Renal pelvis (tissue), 4 donors: Measurements from ENCODE around the gene MRPL58. TPM values are rescaled to one million over a fixed set of nuclear protein-coding genes. Genes with fewer than 3 reads are reported as not detected.
A peak's percentile ranks its signal among the peaks of the same experiment; 100 is the strongest.
"Not testable (repeated sequence)": the region's sequence is repeated elsewhere in the genome, so short reads cannot be mapped to it uniquely, and the experiment has no call there.

Experiments used
- DNase-seq: peaks from one replicate; pipeline ENCODE4 v3.0.0-alpha.2; 2013
- polyA plus RNA-seq, 3 donors: library from polyadenylated mRNA; unstranded; fragments of 120-200 nt; gene quantifications; one replicate each; pipeline ENCODE4 v1.2.1, GENCODE V29; 2013; ENCODE audit not compliant: insufficient read length in 3 of 3

Gene MRPL58
- polyA plus RNA-seq, 3 donors: 27.4 to 31.3 (median 29.5) TPM

GRCh38 chr17:74981979-74982662, 30.3 kb upstream of the MRPL58 start:
- peak; percentile 72 for DNase-seq

DNA sequence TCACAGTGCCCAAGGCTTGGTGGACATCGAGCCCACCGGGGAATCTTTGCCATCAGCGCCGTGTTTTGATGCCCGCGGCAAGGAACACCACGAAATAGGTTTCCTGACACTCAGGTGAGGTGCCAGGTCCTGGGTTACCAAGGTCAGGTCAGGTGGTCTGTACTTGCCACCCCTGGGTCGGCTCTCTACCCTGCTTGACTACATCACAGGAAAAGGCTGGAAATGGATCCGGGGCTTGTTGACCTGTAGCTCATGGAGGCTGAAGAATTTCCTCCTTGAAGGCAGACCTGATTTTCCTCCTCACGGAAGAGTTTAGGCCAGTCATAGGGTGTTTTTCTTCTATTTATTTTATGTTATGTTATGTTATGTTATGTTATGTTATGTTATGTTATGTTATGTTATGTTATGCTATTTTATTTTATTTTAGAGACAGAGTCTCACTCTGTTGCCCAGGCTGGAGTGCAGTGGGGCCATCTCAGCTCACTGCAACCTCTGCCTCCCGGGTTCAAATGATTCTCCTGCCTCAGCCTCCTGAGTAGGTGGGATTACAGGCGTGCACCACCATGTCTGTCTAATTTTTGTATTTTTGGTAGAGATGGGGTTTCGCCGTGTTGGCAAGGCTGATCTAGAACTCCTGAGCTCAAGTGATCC, 29.7 kb upstream of the MRPL58 start:
- not testable (repeated sequence) for DNase-seq

- DNase-seq: no peak
Measured at GRCh38 chr17:74986206-74986576, 26.3 kb upstream of the MRPL58 start.

GRCh38 chr17:74987418-74987908, 25.0 kb upstream of the MRPL58 start, which contains the start of gene CDR2L:
Gene CDR2L (plus strand): TSS chr17:74987632. CDS start chr17:74988044, 412 bp downstream.
- peak; percentile 95 for DNase-seq

- DNase-seq: peak; percentile 84
Measured at GRCh38 chr17:74987909-74988711, 24.4 kb upstream of the MRPL58 start.

- DNase-seq: no peak
Measured at GRCh38 chr17:74990581-74991105, 21.8 kb upstream of the MRPL58 start.

DNA sequence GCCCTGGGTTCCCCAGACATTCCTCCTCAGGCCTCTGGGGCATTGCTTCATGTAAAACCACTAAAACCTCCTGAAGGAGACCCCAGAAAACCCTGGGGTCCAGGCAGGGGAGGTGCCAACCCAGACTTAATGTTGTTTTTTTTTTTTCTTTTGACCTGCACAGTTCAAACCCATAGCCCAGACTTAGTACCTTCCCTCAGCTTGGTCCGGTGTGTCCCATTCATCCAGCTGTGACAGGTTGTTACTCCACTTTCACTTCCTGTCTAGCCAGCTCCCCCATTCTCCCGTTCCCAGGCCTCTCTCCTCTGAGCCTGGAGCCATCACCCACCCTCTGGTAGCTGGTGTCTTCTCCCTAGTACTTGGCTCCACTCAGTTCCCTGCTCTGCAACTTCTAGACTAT, 20.2 kb upstream of the MRPL58 start:
- no peak for DNase-seq

DNA sequence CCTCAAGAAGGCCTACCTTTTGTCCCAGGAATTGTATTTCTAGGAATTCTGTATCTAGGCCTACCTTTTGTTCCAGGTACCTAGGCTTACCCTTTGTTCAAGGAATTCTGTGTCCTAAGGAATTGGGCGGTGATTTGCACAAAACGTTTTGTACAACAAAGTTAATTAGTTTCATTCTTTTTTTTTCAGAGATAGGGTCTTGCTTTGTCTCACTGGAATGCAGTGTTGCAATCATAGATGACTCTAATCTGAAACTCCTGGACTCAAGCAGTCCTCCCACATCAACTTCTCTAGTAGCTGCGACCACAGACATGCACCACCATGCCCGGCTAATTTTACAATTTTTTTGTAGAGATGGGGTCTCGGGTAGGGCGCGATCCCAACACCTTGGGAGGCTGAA, 18.0 kb upstream of the MRPL58 start:
- DNase-seq: no peak

- no peak for DNase-seq
Measured at GRCh38 chr17:74995847-74996246, 16.6 kb upstream of the MRPL58 start.

DNA sequence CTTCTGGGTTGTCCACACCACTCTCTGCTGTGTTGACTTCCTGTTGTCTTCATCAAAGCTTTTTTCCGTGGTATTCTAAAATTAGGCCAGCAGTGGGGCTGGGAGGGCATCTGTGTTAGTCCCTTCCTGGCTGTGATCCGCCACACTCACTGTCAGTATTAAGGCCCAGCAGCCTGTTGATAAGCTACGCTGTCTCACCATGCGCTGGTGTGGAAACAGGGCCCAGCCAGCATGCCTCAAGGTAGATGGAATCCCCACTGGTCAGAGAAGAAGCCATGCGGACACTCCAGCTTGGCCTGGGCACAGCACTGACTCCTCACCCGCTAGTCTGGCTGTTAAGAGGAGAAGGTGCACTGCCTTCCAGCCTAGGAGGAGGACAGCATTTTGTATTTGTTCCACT, 13.7 kb upstream of the MRPL58 start:
- no peak for DNase-seq

GRCh38 chr17:74999523-74999922, 12.9 kb upstream of the MRPL58 start:
- DNase-seq: no peak

- no peak for DNase-seq
Measured at GRCh38 chr17:75001915-75002843, 10.3 kb upstream of the MRPL58 start.

DNA sequence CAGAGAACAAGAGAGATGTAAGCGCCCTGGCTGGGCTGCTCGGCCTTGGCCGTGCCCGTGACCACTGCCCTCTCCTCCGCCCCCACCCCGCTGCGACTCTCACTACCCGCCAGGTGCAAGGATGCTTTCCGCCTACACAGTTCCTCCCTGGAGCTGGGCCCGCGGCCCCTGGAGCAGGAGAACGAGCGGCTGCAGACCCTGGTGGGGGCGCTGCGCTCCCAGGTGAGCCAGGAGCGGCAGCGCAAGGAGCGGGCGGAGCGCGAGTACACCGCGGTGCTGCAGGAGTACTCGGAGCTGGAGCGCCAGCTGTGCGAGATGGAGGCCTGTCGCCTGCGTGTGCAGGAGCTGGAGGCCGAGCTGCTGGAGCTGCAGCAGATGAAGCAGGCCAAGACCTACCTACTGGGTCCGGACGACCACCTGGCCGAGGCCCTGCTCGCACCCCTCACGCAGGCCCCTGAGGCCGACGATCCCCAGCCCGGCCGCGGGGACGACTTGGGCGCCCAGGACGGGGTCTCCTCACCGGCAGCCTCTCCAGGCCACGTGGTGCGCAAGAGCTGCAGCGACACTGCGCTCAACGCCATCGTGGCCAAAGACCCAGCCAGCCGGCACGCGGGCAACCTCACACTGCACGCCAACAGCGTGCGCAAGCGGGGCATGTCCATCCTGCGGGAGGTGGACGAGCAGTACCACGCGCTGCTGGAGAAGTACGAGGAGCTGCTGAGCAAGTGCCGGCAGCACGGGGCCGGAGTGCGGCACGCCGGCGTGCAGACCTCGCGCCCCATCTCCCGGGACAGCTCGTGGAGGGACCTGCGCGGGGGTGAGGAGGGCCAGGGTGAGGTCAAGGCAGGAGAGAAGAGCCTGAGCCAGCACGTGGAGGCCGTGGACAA, 9.2 kb upstream of the MRPL58 start:
- DNase-seq: no peak

GRCh38 chr17:75003957-75004355, 8.5 kb upstream of the MRPL58 start:
- no peak for DNase-seq

DNA sequence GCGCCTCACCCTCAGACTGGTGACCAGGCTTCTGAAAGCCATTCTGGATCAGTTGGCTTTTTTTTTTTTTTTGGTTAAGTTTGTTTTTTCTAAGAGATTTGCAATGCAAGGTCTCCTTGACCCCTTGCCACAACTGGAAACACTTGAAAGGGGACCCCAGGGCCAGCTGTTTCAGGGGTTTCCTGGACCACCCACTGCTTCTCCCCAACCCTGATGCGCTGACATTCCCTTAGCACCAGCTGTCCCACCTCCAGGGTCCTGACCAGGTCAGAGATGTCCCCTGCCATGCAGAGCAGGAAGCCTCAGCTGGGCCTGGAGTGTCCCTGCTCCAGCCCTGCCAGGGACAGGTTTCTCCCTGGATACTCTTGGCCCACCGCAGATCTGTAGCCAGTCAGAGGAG, 8.1 kb upstream of the MRPL58 start:
- no peak for DNase-seq

GRCh38 chr17:75005291-75005690, 7.2 kb upstream of the MRPL58 start:
- no peak for DNase-seq

GRCh38 chr17:75006084-75006483, 6.4 kb upstream of the MRPL58 start:
- DNase-seq: not testable (repeated sequence)

DNA sequence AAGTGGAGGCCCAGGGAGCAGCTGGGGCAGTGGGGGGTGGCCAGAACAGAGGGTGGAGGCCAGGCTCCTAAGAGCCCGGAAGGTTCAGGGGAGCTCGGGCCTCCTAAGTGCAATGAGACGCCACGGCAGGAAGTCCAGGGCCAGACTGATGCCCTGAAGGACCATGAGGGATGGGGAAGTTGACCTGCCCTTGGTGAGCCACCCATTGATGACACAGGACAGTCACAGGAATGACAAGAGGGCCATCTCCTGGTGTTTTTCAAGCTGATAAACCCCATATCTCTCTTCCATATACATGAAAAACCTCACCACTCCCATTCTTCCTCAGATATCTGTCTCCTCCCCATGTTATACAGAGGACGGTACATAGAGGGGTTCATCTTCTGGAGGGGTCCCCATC, 5.8 kb upstream of the MRPL58 start:
- no peak for DNase-seq

DNA sequence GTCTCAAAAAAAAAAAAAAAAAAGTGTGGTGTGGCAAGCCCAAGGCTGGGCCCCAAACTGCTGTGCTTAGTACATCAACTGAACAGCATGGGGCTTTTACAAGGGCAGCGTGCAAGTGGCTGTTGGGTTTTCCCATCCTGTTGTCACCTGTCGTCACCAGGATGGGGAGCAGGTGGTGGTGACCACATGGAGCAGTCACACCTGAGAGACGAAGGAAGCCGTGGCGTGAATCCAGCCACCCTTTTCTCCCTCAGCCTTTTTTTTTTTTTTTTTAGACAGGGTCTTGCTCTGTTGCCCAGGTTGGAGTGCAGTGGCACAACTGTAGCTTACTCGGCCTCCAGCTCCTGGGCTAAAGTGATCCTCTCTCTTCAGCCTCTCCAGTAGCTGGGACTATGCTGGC, 4.1 kb upstream of the MRPL58 start:
- no peak for DNase-seq

GRCh38 chr17:75009139-75009724, 3.2 kb upstream of the MRPL58 start:
- DNase-seq: no peak
